Stimulated activated CD8-positive, alpha-beta memory T cell treated with anti-CD3 and anti-CD28 coated beads, Interleukin-12 subunit alpha, Interleukin-12 subunit beta, amount 100 ng/mL, for 24 hours (primary cell): Measurements from ENCODE around the gene APRT.
"Not testable (repeated sequence)": the region's sequence is repeated elsewhere in the genome, so short reads cannot be mapped to it uniquely, and the experiment has no call there.

Source experiments
- DNase-seq: peaks from one replicate; pipeline ENCODE4 v3.0.0-alpha.2; 2020; ENCODE audit errors: extremely low read depth

Gene APRT

GRCh38 chr16:88842308-88842756 is 30.6 kb upstream of the APRT start:
- no peak for DNase-seq

GRCh38 chr16:88841521-88842307 is 30.0 kb upstream of the APRT start:
- DNase-seq: no peak

DNA sequence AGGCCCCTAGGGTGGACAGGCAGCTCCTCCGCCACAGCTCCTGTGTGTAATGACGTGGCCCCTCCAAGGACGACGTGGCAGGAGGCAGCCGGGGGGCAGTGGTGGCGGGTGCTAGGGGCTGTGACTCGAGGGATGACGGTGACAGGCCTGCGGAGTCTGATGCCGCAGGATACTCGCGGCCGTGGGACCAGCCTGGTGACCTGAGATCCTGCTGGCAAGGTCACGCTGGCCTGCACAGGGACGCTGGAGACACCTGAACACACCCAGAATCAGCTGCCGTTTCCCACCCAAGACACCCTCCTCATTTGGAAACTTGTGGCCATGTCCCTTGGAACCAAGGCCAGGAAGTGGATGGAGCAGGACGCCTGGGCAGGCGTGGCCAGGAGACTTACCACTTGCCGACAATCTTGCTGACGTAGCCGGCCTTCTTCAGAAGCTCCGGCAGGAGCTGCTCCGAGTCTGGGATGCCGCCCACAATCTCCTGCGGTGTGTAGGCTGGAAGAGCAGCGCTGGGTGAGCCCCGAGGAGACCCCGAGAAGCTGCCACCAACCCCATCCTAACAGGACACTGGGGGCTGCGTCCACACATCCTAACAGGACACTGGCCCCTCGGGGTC is 29.0 kb upstream of the APRT start:
- no peak for DNase-seq

- no peak for DNase-seq
Measured at GRCh38 chr16:88839745-88840599, 28.2 kb upstream of the APRT start.

GRCh38 chr16:88839026-88839529 is 27.4 kb upstream of the APRT start:
- no peak for DNase-seq

DNA sequence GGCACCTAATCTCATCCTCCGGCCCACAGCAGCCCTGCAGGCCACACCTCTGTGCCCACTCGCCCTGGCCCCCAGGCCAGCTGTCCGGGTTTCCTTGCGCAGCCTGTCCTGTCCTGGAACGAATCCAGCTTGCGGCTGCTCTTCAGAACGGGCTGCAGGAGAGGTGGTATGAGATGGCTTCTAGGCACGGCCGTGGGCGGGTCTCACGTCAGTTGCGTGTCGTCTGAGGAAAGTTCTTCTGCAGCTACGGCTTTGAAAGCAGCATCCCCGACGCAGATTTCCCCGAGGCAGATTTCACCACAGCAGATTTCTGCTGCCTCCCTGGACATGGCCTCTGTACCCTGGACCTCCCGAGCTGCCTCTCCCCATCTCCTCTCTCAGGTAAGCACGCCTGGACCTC is 26.8 kb upstream of the APRT start:
- no peak for DNase-seq

- DNase-seq: no peak
Measured at GRCh38 chr16:88837806-88838205, 26.1 kb upstream of the APRT start.

- DNase-seq: no peak
Measured at GRCh38 chr16:88836791-88837190, 25.1 kb upstream of the APRT start.

DNA sequence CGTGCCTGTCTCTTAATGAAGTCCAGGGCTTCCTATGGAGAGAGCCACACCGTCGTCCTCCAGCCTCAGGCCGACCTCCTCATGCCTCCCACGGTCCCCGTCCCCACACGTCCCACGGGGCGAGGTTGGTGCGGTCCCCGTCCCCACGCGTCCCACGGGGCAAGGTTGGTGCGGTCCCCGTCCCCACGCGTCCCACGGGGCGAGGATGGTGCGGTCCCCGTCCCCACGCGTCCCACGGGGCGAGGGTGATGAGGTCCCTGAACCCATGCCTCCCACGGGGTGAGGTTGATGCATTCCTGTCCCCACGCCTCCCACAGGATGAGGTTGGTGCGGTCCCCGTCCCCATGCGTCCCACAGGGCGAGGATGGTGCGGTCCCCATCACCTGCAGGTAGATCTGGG is 24.1 kb upstream of the APRT start:
- DNase-seq: no peak

DNA sequence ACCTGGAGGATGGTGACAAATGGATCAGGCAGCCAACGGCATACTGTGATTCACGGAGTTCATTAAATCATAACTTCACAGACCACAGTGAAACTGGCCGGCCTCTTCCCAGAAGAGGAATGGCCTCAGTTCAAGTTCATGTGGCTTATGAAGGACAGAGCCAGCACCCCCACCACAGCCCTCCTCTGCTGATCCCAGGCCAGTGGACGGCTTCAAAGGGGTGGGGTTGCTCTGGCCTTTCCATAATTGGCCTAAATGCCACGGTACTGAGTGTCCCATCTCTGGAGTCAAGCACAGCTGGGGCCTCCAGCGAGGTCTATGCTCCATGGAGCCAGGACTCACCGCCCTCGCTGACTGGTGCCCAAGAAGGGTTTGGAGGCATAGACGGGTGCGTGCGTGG is 23.7 kb upstream of the APRT start:
- no peak for DNase-seq

GRCh38 chr16:88834670-88835069 is 22.9 kb upstream of the APRT start:
- DNase-seq: no peak

DNA sequence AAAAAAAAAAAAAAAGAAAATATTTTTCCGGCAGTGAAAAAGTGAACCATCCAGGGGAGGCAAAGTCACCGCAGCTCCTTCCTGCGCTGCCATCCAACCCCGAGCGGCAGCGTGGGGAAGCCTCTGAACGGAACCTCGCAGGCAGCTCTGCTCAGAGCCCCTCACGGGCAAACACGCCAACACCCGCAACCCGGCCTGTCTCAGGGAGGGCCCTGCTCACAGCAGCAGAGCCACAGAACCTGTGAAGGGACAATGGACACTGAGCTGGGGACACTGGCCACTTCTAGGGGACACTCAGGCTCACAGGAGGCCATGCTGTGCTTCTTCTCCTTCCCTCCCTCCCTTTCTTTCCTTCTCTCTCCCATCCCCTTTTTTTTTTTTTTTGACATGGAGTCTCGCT is 21.4 kb upstream of the APRT start:
- DNase-seq: no peak

DNA sequence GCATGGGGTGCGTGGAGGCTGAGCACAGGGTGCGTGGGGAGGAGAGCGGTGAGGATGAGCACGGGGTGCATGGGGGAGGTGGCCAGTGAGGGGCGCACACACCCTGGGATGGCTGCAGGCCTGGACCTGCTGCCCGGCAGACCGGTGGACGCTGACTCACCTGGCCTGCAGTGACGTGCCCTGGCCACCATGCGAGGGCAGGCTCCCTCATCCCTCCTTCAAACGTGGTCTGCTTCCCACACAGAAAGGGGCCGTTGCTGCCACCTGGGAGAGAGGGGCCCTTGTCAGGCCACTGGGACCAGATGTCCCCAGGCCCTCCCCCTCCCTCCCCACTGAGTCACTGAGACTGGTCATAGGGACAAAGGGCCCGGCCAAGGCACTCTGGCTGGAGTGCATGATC is 20.1 kb upstream of the APRT start:
- no peak for DNase-seq

- DNase-seq: no peak
Measured at GRCh38 chr16:88830783-88831182, 19.1 kb upstream of the APRT start.

DNA sequence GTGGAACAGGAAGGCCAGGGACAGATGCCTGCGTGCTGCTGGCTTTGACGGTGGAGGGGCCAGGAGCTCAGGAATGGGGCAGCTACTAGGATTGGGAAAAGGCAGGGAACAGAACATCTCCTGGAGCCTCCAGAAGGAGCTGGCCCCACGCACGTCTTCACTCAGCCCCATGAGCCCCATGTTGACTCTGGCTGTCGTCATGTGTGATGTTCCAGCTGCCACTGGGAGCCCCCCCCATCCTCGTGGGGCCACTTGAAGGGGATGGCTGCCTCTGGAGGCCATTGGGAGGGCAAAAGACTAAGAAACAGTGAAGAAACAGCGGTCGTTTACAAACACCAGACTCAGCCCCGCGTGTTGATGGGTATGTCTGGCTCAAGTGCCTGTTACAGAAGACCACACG is 18.5 kb upstream of the APRT start:
- no peak for DNase-seq

DNA sequence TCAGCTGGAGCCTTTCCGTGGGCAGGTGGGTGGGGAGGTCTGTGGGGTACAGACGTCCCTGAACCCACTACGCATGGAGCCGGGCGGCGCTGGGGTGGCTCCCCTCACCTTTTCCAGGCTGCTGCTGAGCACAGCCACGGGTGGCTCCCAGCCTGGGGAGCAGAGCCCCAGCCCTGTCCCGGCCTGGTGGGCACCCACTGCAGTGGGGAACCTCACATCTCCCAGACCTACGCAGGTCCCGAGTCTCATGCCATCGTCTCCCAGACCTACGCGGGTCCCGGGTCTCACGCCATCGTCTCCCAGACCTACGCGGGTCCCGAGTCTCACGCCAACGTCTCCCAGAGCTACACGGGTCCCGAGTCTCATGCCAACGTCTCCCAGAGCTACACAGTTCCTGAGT is 17.0 kb upstream of the APRT start:
- DNase-seq: no peak

DNA sequence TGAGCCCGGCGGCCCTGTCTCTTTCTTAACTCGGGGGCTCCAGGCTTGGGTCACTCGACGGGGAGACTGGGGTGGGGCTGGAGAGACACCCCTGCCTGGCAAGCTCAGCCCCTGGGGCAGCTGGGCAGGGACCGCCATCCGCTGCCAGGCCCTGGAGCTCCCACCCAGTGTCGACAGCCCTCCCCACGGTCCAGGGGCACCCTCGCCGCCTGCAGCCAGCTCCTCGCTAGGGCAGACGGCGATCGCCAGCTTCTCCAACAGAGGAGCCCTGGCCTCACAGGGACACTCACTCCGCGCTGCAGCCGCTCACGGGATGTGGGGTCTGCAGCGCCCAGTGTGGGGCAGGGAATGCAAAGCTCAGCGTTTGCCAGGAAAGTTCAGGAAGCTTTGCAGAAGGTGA is 16.0 kb upstream of the APRT start:
- DNase-seq: no peak

- DNase-seq: no peak
Measured at GRCh38 chr16:88826070-88826840, 14.5 kb upstream of the APRT start.

DNA sequence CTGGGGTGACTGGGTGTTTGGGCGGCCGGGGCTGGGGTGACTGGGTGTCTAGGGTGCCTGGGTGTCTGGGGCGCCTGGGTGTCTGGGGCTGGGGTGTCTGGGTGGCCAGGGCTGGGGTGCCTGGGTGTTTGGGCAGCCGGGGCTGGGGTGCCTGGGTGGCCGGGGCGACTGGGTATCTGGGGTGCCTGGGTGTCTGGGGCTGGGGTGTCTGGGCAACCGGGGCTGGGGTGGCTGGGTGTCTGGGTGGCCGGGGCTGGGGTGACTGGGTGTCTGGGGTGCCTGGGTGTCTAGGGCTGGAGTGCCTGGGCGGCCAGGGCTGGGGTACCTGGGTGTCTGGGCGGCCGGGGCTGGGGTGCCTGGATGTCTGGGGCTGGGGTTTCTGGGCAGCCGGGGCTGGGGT is 13.4 kb upstream of the APRT start:
- DNase-seq: no peak

GRCh38 chr16:88824256-88825077 is 12.7 kb upstream of the APRT start:
- no peak for DNase-seq

GRCh38 chr16:88823646-88824045 is 11.9 kb upstream of the APRT start:
- DNase-seq: not testable (repeated sequence)
